ENCODE data around the gene CRHR2.

Gene CRHR2

GRCh38 chr7:30654296-30655090, 27.8 kb downstream of the CRHR2 start:
- no peak for DNase-seq (ENCODE audit: low read depth)
- in situ Hi-C loops (cut with HindIII; ENCODE audit: low sequenced_read_pairs), result no loop called here
- no peak for TF ChIP-seq CTCF (IDR thresholded peaks at IDR 0.05; ENCODE audit: low read depth, low read length, missing control alignments)
- H3K4me3 ChIP-seq (ENCODE audit: low read depth, low read length), result no peak overlapping the region

GRCh38 chr7:30652698-30653641, 29.3 kb downstream of the CRHR2 start:
- no peak for TF ChIP-seq CTCF (IDR thresholded peaks at IDR 0.05; ENCODE audit: low read depth, low read length, missing control alignments)
- in situ Hi-C loops (cut with HindIII; ENCODE audit: low sequenced_read_pairs), result no loop called here
- no peak for DNase-seq (ENCODE audit: low read depth)
- no peak overlapping the region for H3K4me3 ChIP-seq (ENCODE audit: low read depth, low read length)

GRCh38 chr7:30652132-30652531, 30.1 kb downstream of the CRHR2 start:
- in situ Hi-C loops (cut with HindIII; ENCODE audit: low sequenced_read_pairs), result no loop called here
- H3K4me3 ChIP-seq (ENCODE audit: low read depth, low read length), result no peak overlapping the region
- no peak for DNase-seq (ENCODE audit: low read depth)
- TF ChIP-seq CTCF (IDR thresholded peaks at IDR 0.05; ENCODE audit: low read depth, low read length, missing control alignments), result no peak

GRCh38 chr7:30650421-30650808, 31.8 kb downstream of the CRHR2 start:
- TF ChIP-seq CTCF (IDR thresholded peaks at IDR 0.05; ENCODE audit: low read depth, low read length, missing control alignments), result no peak
- H3K4me3 ChIP-seq (ENCODE audit: low read depth, low read length), result no peak overlapping the region
- in situ Hi-C loops (cut with HindIII; ENCODE audit: low sequenced_read_pairs), result no loop called here
- DNase-seq (ENCODE audit: low read depth), result no peak

GRCh38 chr7:30649717-30650420, 32.4 kb downstream of the CRHR2 start:
- DNase-seq (ENCODE audit: low read depth), result no peak
- TF ChIP-seq CTCF (IDR thresholded peaks at IDR 0.05; ENCODE audit: low read depth, low read length, missing control alignments), result no peak
- no peak overlapping the region for H3K4me3 ChIP-seq (ENCODE audit: low read depth, low read length)
- in situ Hi-C loops (cut with HindIII; ENCODE audit: low sequenced_read_pairs), result no loop called here

Measured in astrocyte of the cerebellum (primary cell).